OCI-LY3 (cell line): ENCODE results near the gene ISLR.

Source experiments
- H2AFZ ChIP-seq: fragments of 200-600, 300-600 bp; shearing (Covaris generic); 2 replicates; pipeline ENCODE4 v1.6.0; 2014; ENCODE audit warnings: antibody characterized with exemption, low read depth, low read length
- H3K27ac ChIP-seq: fragments of 200-600, 300-600 bp; sonication (generic); 2 replicates; pipeline ENCODE4 v1.5.1; 2014; ENCODE audit warnings: mild to moderate bottlenecking, low read length, moderate library complexity, mixed read lengths
- H3K27me3 ChIP-seq: fragments of 200-600, 300-600 bp; sonication (generic); 2 replicates; pipeline ENCODE4 v1.6.1; 2014; ENCODE audit warnings: low read depth, low read length, mixed read lengths
- H3K36me3 ChIP-seq: fragments of 200-600, 300-600 bp; sonication (generic); replicated peaks from 2 replicates; pipeline ENCODE3; 2014; ENCODE audit warnings: low read depth, low read length, mixed read lengths
- H3K4me1 ChIP-seq: fragments of 300-600, 200-600 bp; sonication (generic); 2 replicates; pipeline ENCODE4 v1.6.1; 2014; ENCODE audit warnings: low read length, mixed read lengths
- H3K4me2 ChIP-seq: fragments of 200-600, 300-600 bp; sonication (generic); 2 replicates; pipeline ENCODE4 v1.6.1; 2014; ENCODE audit warnings: low read length, mixed read lengths
- H3K4me3 ChIP-seq: fragments of 300-600, 200-600 bp; sonication (generic); 2 replicates; pipeline ENCODE4 v1.5.1; 2014; ENCODE audit warnings: antibody characterized with exemption, mild to moderate bottlenecking, low read length, moderate library complexity
- H3K79me2 ChIP-seq: fragments of 300-600, 200-600 bp; shearing (Covaris generic); 2 replicates; pipeline ENCODE4 v1.6.1; 2014; ENCODE audit warnings: mild to moderate bottlenecking, low read length, mixed read lengths
- H3K9ac ChIP-seq: fragments of 300-600, 200-600 bp; shearing (Covaris generic); 2 replicates; pipeline ENCODE4 v1.6.0; 2014; ENCODE audit warnings: mild to moderate bottlenecking, low read length, moderate library complexity
- H3K9me3 ChIP-seq: fragments of 200-600, 300-600 bp; shearing (Covaris generic); 2 replicates; pipeline ENCODE4 v1.6.1; 2014; ENCODE audit warnings: low read length, mixed read lengths; ENCODE audit not compliant: insufficient read depth
- H4K20me1 ChIP-seq: fragments of 200-600, 300-600 bp; sonication (generic); 2 replicates; pipeline ENCODE4 v1.6.1; 2016; ENCODE audit warnings: low read length, mixed read lengths; ENCODE audit not compliant: insufficient read depth
- CTCF ChIP-seq: fragments of 200-600, 300-600 bp; sonication (generic); IDR thresholded peaks from 2 replicates; pipeline ENCODE4 v1.5.1; 2014; ENCODE audit warnings: antibody characterized with exemption, low read length, low read depth
- EZH2phosphoT487 ChIP-seq: fragments of 200-600 bp; shearing (Covaris generic); IDR thresholded peaks from 2 replicates; pipeline ENCODE4 v1.6.1; 2018; ENCODE audit warnings: antibody characterized with exemption, mixed run types, low read depth

ISLR gene

GRCh38 chr15:74209997-74210671 is 36.6 kb downstream of the ISLR start:
- TF ChIP-seq EZH2phosphoT487: no peak
- TF ChIP-seq CTCF: no peak
- Histone ChIP-seq H3K4me3 (no peak overlapping the region), H4K20me1 (no peaks in the 10 kb centered on the region), H3K4me1 (peaks cover 4% of the 10 kb centered on the region; the same call in 1 of the 2 replicates), H3K27ac (no peak overlapping the region), H3K79me2 (no peaks in the 10 kb centered on the region), H3K9me3 (no peaks in the 10 kb centered on the region), H2AFZ (no peak overlapping the region), H3K9ac (no peak overlapping the region), H3K36me3 (no peaks in the 10 kb centered on the region), H3K27me3 (peaks cover 11% of the 10 kb centered on the region), H3K4me2 (no peak overlapping the region)

- Histone ChIP-seq H3K4me1 (peaks cover 4% of the 10 kb centered on the region; the same call in 1 of the 2 replicates), H3K79me2 (no peaks in the 10 kb centered on the region)
These were observed 37.2 kb downstream of the ISLR start for GRCh38 chr15:74210729-74211128.

DNA sequence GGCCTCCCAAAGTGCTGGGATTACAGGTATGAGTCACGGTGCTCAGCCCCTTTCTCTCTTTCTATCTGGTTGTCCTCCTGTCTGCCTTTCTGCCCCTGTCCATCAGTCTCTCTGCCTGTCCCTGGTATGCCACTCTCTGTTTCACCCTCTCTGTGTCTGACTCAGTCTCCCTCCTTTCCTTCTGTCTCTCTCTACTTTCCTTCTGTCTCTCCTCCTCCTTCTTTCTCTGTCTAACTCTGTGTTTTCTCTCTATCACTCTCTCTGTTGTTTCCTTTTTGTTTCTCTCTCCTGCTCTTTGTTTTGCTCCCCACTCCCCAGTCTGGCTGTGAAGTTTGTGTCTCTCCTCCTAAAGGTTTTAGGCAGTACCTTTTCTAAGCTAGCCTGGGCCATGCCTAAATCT is 38.1 kb downstream of the ISLR start:
- no peak for TF ChIP-seq CTCF
- no peak for TF ChIP-seq EZH2phosphoT487
- H3K9ac ChIP-seq: no peak overlapping the region
- H3K4me1 ChIP-seq: peaks cover 4% of the 10 kb centered on the region; the same call in 1 of the 2 replicates
- H3K4me3 ChIP-seq: no peak overlapping the region
- H2AFZ ChIP-seq: no peak overlapping the region
- no peak overlapping the region for H3K4me2 ChIP-seq
- H4K20me1 ChIP-seq: no peaks in the 10 kb centered on the region
- H3K79me2 ChIP-seq: no peaks in the 10 kb centered on the region
- H3K27ac ChIP-seq: no peak overlapping the region
- H3K36me3 ChIP-seq: no peaks in the 10 kb centered on the region
- no peaks in the 10 kb centered on the region for H3K9me3 ChIP-seq
- H3K27me3 ChIP-seq: peaks cover 17% of the 10 kb centered on the region

More at GRCh38 chr15:74210729-74211128, 37.2 kb downstream of the ISLR start:
- Histone ChIP-seq H3K9ac (no peak overlapping the region), H2AFZ (no peak overlapping the region), H3K9me3 (no peaks in the 10 kb centered on the region), H4K20me1 (no peaks in the 10 kb centered on the region), H3K4me3 (no peak overlapping the region), H3K36me3 (no peaks in the 10 kb centered on the region), H3K4me2 (no peak overlapping the region), H3K27ac (no peak overlapping the region), H3K27me3 (peaks cover 11% of the 10 kb centered on the region)
- TF ChIP-seq EZH2phosphoT487 (no peak), CTCF (no peak)

DNA sequence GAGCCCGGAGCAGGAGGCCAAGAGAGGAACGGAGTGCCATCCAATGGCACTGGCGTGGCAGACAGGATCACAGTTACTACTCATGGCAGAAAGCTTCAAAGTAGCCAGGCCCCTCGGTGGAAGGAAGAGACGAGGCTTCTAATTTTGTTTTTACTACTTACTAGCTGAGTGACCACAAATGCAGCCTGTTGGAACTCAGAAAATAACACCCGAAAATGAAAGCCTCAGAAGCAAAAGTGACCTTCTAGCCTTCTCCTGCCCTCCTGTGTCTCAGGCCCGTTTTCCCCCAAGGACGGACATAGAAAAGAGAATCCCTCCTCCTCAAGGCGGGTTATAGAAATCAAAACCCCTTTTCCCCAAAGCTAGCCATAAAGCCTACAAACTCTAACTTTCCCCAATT is 39.0 kb downstream of the ISLR start:
- no peaks in the 10 kb centered on the region for H4K20me1 ChIP-seq
- H3K36me3 ChIP-seq: no peaks in the 10 kb centered on the region
- H3K79me2 ChIP-seq: no peaks in the 10 kb centered on the region
- no peak overlapping the region for H3K9ac ChIP-seq
- no peak overlapping the region for H3K27ac ChIP-seq
- no peak overlapping the region for H3K4me3 ChIP-seq
- no peak for TF ChIP-seq CTCF
- no peak for TF ChIP-seq EZH2phosphoT487
- peaks cover 4% of the 10 kb centered on the region; the same call in 1 of the 2 replicates for H3K4me1 ChIP-seq
- H3K27me3 ChIP-seq: peaks cover 15% of the 10 kb centered on the region
- no peaks in the 10 kb centered on the region for H3K9me3 ChIP-seq
- no peak overlapping the region for H3K4me2 ChIP-seq
- no peak overlapping the region for H2AFZ ChIP-seq
